ENCODE results near the gene PNLDC1. TPM values are rescaled to one million over a fixed set of nuclear protein-coding genes. Genes with fewer than 3 reads are reported as not detected.

The PNLDC1 gene
- total and polyA plus RNA-seq, 2 experiments from 2014 or later = not detected

GRCh38 chr6:159804504-159804903 lies 4.4 kb downstream of the PNLDC1 start:
- Histone ChIP-seq H4K20me1 (replicated peaks; ENCODE audit: insufficient read depth) (no peaks in the 10 kb centered on the region), H3K27me3 (ENCODE audit: insufficient read depth) (no peaks in the 10 kb centered on the region), H2AFZ (no peak overlapping the region), H3K4me1 (ENCODE audit: insufficient read depth) (no peaks in the 10 kb centered on the region), H3K4me3 (no peak overlapping the region), H3K79me2 (replicated peaks; ENCODE audit: insufficient read depth) (no peaks in the 10 kb centered on the region), H3K4me2 (no peak overlapping the region), H3F3A (replicated peaks; ENCODE audit: low read depth) (no peaks in the 10 kb centered on the region), H3K36me3 (ENCODE audit: insufficient read depth) (no peaks in the 10 kb centered on the region; the same call in 1 of the 2 replicates), H3K9me2 (ENCODE audit: insufficient read depth) (no peaks in the 10 kb centered on the region), H3K27ac (ENCODE audit: low read depth) (no peak overlapping the region)
- H3K9me3 Mint-ChIP-seq = no peaks in the 10 kb centered on the region
- ATAC-seq (no peak), DNase-seq (ENCODE audit: low spot score) (no peak)
- no peak for TF ChIP-seq ZNF114 (CRISPR knock-in tag; IDR thresholded peaks at IDR 0.05)
- no peak for TF ChIP-seq POLR2AphosphoS5 (IDR thresholded peaks at IDR 0.05; ENCODE audit: low read depth)
- TF ChIP-seq ETS1 (IDR thresholded peaks at IDR 0.05) = no peak
- TF ChIP-seq STAT1 (IDR thresholded peaks at IDR 0.05; ENCODE audit: unreplicated experiment) = no peak
- no peak for TF ChIP-seq ZNF462 (CRISPR knock-in tag; IDR thresholded peaks at IDR 0.05)
- TF ChIP-seq CTCF (conservative IDR thresholded peaks at IDR 0.05; ENCODE audit: low read depth in 2 of 2) = no peak
- TF ChIP-seq CREB1 (CRISPR knock-in tag; IDR thresholded peaks at IDR 0.05; ENCODE audit: low read depth) = no peak
- no peak for TF ChIP-seq EZH2phosphoT487 (IDR thresholded peaks at IDR 0.05; ENCODE audit: unreplicated experiment)
- TF ChIP-seq EZH2 (IDR thresholded peaks at IDR 0.05; ENCODE audit: low read depth, unreplicated experiment) = no peak
- no peak for TF ChIP-seq REST (IDR thresholded peaks at IDR 0.05; ENCODE audit: unreplicated experiment)
- H3K27me3 Mint-ChIP-seq (ENCODE audit: insufficient read depth, low read depth, poor library complexity) = peaks cover 6% of the 10 kb centered on the region
- H3K4me3 Mint-ChIP-seq = no peak overlapping the region
- H3K36me3 Mint-ChIP-seq (ENCODE audit: low read depth) = no peaks in the 10 kb centered on the region; the same call in 2 of the 3 replicates
- no peak overlapping the region for H3K27ac Mint-ChIP-seq
- H3K4me1 Mint-ChIP-seq = peaks cover 2% of the 10 kb centered on the region; the same call in 1 of the 3 replicates

Data from GM23338 (cell line).